NCI-H526 treated with DMSO at 0.1 percent for 48 hours (cell line): Measurements from ENCODE around the gene EIF5A.
"Not testable (repeated sequence)": the region's sequence is repeated elsewhere in the genome, so short reads cannot be mapped to it uniquely, and the experiment has no call there.

Experiments used
- DNase-seq: peaks from one replicate; lab custom pipeline; 2025; lab: John Stamatoyannopoulos, UW

The EIF5A gene

DNA sequence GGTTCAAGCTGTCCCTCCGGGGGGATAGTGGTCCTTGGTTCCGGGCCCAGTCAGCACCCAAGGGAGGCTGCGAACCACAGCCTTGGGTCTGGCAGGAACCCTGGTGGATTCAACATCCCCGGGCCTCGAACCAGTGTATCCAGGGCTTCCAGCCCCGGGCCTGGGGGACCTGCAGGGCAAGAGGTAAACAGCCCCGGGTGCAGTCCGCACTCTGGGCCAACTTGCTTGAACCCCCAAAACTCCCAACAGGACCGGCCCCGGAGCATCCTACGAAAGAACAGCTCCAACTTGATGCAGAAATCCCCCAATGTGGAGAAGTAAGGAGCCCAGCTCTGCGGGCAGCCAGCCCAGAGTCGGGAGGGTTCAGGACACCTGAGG lies 23.2 kb downstream of the EIF5A start:
- DNase-seq, result no peak

DNA sequence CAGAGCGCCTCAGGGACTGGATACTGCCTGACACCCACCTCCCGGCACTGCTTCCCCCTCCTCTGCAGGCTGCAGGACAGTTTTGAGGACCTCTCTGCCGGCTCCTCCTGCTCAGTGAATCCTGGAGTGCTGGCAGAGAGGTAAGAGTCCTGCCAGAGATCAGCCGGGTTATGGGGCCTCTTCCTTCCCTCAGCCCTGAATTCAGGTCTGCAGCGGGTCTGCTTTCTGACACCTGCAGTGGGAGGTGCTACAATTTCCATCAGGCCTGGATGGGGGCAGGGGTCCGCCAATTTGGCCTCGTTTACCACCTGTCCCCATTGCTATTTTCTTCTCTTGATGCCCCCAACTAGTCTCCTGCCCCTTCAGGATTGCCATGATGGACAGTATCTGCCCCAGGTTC lies 24.7 kb downstream of the EIF5A start:
- no peak for DNase-seq

DNA sequence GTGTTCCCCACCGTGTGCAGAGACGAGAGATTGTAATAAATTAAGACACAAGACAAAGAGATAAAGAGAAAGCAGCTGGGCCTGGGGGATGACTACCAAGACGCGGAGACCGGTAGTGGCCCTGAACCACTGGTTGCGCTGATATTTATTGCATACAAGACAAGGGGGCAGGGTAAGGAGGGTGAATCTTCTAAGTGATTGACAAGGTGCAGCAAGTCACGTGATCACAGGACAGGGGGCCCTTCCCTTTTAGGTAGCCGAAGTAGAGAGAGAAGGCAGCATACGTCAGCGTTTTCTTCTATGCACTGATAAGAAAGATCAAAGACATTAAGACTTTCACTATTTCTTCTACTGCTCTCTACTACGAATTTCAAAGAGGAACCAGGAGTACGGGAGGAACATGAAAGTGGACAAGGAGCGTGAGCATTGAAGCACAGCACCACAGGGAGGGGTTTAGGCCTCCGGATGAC lies 25.2 kb downstream of the EIF5A start:
- DNase-seq, result not testable (repeated sequence)

DNA sequence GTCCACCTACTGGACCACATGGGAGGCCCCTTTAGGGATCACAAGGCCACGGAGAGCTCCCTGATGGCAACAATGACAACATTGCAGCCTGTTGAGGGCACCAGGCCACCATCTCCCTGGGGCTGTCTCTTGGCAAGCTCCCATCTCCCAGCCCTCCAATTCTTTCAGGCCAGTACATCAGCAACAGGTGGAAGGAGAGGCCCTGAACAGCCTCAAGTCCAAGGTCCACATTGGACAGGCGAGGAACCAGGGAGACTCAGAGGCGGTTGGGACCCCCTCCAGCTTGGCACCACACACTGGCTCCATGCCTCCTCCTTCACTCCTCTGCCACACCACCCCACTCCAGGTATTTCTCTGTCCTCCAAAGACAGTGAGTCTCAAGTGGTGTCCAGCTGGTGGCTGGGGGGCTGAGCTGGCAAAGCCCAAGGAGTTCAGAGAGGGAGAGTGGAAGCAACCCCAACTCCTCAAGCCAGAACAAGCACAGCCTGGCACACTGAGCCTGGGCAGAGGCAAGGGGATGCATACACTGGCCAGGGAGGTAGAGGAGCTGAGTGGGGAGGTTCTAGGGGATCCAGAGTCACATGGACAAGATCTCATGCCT lies 27.6 kb downstream of the EIF5A start:
- DNase-seq, result no peak

DNA sequence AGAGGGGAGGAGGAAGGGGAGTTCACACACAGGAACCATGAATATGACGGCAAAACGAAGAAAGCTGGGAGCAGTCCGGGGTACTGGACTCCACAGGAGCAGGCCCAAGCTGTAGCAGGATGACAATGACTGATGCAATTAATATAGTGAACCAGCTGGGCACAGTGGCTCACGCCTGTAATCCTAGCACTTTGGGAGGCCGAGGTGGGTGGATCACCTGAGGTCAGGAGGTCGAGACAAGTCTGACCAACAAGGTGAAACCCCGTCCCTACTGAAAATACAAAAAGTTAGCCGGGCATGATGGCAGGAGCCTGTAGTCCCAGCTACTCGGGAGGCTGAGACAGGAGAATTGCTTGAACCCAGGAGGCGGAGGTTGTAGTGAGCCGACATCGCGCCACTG lies 28.3 kb downstream of the EIF5A start:
- not testable (repeated sequence) for DNase-seq

DNA sequence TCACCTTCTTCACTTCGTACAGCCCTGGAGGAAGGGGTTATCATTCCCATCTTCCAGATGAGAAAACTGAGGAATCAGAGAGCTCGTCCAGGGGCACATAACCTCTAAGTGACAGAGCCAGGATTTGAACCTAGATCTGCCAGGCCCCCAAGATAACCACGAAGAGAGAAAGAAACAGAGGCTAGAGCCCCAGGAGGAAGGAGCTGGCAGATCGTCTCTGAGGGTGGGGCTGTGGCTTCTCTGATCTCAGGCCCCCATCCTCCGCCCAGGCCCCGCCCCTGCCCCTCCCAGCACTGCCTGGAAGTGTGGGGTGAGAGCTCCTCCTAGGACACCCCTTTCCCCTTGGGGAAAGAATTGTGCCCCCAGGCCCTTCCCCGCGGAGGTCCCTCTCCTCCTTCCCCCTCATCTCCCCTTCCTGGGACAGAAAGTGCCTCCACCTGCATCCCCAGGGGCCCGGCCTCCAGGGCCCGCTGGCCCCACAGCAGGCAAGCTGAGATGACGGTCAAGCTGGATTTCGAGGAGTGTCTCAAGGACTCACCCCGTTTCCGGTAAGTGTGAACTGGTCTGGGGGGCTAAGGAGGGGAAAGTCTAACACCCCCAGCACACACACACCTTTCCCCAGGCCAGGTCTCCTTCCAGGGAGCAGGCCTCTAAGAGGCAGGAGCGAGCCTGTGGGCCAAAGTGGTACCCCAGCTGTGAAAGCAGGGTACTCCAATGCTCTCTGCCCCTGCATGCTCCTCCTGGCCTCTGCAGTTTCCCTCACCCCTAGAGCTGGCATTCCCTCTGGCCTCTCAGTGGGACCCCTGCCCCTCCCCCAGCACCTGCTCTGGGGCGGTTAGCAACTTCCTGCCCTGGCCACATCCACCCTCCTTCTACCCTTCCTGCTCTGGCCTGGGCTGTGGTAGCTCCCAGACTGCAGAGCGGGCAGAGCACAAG lies 29.1 kb downstream of the EIF5A start, which contains the start of gene ACAP1:
Gene ACAP1 (plus strand): TSS at position 290 of the 936 bp plus-strand sequence. CDS start 206 bp downstream, at position 496.
- DNase-seq, result no peak

DNA sequence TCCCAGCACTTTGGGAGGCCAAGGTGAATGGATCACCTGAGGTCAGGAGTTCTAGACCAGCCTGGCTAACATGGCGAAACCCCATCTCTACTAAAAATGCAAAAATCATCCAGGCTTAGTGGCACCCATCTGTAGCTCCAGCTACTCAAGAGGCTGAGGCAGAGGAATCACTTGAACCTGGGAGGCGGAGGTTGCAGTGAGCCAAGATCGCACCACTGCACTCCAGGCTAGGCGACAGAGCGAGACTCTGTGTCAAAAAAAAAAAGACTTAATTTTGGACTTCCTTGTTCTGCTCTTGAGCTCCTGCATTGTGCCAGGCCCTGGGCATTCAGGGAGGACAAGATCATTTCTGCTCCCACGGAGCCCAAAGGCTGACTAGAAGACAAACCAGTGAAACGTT lies 30.2 kb downstream of the EIF5A start:
- not testable (repeated sequence) for DNase-seq

DNA sequence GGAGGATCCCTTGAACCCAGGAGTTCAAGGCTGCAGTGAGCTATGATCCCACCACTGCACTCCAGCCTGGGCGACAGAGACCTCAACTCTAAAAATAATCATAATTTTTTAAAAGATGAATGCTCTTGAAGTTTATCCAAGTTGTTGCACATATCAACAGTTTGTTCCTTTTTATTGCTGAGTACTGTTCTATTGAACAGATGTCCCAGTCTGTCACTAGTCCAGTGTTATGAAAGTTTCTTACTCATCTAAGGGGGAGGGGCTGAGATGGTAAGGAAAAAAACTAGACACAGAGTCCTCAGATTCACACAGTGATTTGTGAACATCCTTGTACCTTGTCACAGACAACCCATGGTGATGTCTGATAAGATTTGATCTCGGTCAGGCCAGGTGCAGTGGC lies 32.8 kb downstream of the EIF5A start:
- DNase-seq, result no peak

DNA sequence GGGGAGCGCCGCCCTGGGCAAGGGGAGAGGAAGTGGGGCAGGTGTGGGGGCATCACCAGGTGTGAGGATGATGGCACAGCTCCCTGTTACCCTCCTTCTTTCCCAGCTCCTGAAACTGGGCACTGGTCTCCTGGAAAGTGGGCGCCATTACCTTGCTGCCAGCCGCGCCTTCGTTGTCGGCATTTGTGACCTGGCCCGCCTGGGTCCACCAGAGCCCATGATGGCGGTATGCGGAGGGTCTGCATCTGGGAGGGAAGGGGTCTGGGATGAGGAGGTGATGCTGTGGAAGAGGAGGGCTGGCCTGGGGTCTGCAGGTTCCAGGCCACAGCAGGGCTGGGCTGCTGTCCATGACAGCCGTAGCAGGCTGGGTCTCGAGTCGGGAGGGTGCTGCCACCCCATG lies 34.4 kb downstream of the EIF5A start:
- DNase-seq, result no peak

DNA sequence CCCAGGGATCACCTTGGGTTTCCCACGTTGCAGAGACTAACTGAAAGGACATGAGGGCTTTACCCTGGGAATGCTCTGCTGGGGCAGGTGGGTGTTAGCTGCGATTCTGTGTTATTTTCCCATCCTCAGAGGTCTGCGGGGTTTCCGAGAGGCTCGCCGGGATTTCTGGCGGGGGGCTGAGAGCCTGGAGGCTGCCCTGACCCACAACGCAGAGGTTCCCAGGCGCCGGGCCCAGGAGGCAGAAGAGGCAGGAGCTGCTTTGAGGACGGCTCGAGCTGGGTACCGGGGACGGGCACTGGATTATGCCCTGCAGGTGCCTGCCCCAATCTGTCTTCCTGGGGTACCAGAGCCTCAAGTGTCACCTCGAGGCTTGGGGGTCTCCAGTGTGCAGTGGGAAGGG lies 35.8 kb downstream of the EIF5A start:
- no peak for DNase-seq

DNA sequence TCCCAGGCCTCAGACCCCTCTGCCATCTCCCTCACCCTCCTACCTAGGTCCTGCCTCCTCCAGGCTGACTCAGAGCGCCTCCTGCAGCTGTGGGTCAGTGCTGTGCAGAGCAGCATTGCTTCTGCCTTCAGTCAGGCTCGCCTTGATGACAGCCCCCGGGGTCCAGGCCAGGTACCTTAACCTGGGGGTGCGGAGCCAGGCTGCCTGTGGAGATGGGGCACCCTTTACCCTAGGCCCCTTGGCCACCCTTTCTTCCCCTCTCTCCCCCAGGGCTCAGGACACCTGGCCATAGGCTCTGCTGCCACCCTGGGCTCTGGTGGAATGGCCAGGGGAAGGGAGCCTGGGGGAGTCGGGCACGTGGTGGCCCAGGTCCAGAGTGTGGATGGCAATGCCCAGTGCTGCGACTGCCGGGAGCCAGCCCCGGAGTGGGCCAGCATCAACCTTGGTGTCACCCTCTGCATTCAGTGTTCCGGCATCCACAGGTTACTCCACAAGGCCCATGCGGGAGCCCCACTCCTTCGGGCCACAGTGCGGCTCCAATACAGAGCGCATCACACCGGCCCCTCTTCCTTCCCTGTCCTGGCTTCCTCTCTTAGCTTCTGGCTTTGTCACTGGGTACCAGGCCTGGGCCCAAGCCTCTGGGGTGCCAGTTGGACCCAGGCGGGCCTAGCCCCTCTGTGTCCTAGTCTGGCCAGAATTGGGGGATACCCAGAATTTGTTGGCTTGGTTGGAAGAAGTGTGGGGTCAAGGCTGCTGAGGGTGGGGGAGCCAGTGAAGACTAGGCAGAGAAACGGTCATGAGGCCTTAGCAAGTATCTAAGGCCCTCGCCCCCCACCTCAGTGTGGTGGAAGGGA lies 39.6 kb downstream of the EIF5A start:
- DNase-seq, result no peak

DNA sequence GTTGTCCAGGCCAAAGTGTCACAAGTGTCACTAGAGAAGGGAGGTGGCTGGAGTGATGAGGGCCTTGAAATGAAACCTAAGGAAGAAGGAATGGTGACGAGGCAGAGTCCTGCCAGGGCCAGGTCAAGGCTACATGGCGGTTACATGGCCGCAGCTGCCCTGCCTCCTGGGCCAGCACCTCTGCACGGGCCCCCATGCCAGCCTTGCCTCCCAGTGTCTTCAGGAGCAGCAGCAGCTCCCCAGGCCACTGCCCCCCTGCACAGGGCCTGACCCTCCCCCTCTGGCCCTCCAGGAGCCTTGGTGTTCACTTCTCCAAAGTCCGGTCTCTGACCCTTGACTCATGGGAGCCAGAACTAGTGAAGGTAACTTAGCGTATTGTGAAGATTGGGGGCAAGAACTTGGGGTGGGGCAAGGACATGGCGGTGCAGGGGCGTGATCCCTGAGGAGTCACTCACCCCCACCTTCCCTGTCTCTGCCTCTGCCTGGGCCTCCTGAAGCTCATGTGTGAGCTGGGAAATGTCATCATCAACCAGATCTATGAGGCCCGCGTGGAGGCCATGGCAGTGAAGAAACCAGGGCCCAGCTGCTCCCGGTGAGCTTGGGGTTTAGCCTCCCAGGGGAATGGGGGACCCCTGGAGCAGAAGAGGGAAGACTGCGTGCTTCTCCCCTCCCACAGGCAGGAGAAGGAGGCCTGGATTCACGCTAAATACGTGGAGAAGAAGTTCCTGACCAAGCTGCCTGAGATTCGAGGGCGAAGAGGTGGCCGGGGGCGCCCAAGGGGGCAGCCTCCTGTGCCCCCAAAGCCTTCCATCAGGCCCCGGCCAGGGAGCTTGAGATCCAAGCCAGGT lies 40.4 kb downstream of the EIF5A start:
- no peak for DNase-seq

DNA sequence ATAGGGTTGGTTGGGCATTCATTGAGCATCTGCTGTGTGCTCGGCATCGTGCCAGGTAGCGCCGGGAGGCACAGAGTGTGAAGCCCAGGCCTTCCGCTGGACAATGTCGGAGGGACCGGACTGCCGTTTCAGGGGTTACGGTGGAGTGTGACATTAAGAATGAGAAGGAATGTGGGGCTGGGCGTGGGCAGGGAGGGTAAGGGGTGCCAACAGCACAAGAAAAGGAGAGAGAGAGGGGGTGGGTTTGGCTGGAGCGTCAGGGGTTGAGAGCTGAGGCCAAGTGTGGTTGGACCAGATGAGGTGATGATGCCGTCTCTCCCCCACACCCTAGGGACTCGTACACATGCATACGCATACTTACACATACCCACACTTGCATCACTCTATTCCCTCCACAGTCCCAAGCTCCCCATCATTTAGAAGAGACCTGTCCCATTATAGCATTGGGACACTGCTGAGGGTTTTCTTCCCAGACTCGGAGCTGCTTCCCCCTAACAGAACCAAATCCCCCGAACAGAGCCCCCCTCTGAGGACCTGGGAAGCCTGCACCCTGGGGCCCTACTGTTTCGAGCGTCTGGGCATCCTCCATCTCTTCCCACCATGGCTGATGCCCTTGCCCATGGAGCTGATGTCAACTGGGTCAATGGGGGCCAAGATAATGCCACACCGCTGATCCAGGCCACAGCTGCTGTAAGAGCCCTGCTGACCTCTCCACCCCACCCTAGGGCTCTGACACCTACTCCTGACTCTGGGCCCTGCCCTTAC lies 41.2 kb downstream of the EIF5A start:
- DNase-seq, result no peak

DNA sequence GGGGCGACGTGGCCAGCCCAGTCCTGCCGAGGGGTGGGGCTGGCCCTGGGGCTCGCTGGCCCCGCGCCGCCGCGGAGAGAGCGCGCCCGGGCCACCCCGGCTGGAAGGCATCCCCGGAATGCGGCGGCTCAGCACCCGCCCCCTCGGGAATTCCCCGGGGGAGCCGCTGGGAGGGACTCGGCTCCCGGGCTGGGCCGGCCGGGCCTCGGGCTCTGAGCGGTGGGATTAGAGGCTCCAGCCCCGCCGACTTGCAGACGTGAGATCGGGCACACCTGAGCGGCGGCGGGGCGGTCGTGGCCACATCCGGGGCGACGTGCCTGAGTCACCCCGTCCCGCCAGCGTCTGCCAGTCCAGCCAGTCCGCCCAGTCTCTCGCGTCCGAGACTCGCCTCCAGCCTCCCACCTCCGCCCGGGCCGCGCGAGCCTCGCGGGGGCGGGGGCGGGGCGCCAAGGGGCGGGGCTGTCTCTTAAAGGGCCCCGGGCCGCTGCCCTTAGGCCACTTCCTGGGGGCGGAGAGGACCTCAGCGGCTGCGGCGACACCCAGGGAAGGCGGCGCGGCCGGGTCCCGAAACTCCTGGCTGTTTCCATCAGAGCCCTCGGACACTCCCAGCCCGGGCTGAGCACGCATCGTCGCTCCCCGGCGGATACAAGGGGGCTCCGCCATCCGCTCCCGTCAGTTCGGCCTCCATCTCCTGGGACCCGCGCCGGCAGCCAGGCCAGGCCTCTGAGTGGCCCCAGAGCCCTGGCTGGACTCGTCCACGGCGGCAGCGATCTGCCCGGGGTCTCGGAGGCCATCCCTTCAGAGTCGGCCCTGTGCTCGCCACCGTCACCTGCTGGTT lies 44.5 kb downstream of the EIF5A start, which contains the start of gene KCTD11:
Gene KCTD11 (plus strand): TSS at position 498 of the 838 bp plus-strand sequence.
- peak; percentile 48 for DNase-seq

DNA sequence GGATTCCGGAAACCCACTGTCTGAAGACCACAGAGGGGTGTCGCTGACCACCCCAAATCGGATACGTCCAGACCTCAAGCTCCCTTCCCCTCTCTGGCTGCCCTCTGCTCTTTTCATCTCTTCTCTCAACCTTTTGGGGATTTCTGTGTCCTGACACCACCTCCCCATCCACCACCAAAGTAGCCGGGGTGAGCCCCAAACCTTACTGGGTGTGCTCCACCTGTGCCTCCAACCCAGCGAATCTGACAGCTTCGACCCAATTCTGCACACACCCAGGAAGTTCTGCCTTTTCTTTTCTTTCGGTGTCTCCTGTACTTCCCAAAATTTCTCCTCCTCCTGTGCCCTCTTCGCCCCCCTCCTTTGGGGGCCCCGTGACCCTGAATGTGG lies 45.1 kb downstream of the EIF5A start:
- DNase-seq, result no peak

DNA sequence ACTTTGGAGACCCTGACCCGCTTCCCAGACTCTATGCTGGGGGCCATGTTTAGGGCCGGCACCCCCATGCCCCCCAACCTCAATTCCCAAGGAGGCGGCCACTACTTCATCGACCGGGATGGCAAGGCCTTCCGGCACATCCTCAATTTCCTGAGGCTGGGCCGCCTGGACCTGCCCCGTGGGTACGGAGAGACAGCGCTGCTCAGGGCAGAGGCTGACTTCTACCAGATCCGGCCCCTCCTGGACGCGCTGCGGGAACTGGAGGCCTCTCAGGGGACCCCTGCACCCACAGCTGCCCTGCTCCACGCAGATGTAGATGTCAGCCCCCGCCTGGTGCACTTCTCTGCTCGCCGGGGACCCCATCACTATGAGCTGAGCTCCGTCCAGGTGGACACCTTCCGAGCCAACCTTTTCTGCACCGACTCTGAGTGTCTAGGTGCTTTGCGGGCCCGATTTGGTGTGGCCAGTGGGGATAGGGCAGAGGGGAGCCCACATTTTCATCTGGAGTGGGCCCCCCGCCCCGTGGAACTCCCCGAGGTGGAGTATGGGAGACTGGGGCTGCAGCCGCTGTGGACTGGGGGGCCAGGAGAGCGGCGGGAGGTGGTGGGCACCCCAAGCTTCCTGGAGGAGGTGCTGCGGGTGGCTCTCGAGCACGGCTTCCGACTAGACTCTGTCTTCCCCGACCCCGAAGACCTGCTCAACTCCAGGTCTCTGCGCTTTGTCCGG lies 45.6 kb downstream of the EIF5A start:
- no peak for DNase-seq

DNA sequence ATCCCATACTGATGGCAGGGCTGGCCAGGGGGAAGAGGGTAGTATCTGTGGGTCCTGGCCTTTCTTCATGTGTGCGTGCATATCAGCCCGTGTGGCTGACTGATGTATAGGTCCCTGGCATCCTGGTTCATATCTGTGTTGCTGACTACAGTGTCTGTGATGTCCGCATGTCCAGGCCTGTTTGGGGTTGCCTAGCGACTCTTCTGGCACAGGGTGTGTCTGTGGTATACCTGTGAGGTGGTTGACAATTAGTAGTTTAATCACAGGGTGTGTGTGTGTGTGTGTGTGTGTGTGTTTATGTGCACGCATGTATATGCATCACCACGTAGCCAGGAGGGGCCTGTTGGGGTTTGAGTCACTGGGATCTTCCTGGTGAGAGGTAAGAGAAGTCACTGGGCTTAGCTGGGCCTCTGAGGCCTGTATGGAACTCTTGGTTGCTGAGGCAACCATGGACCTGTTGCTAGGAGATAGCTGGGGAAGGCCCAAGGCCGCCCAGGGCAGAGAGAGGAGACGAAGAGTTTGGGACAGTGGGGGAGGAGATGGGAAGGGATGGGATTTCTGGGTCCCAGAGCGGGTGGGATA lies 46.9 kb downstream of the EIF5A start:
- DNase-seq, result no peak

DNA sequence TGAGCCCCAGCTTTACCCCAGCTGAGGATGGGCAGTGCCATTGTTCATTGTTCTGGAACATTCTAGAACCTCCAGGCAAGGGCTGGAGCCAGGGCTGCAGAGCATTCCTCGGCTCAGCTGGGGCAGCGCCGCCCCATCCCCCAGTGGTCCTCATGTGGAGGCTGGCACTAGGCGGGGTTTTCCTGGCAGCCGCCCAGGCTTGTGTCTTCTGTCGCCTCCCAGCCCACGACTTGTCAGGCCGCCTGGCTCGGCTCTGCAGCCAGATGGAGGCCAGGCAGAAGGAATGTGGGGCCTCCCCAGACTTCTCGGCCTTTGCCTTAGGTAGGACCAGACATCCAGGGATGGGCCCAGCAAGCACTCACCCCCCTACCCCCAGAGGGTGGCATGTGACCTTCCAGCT lies 47.6 kb downstream of the EIF5A start, which contains the start of gene TMEM95:
Gene TMEM95 (plus strand): TSS at position 104 of the 400 bp plus-strand sequence. CDS start 49 bp downstream, at position 153.
- no peak for DNase-seq
